ENCODE measurements around the gene STAB2.

STAB2 gene

DNA sequence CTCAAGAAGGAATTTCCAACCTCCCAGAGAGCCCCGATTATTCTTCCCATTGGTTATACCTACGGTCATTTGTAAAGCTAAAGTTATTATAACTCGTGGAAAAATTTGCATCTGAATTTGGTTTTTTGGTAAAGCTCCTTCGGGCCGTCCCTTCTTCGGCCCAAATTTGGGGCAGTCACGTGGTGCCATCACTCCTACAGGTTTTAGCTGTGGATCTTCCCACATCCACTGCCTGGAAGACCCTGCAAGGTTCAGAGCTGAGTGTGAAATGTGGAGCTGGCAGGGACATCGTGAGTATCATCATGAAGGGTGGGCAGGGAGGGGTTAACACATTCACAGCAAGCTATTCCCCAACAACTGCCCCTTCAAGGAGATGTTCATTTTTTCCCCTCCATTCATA lies 148.2 kb downstream of the STAB2 start:
- TF ChIP-seq, protein P1, sequence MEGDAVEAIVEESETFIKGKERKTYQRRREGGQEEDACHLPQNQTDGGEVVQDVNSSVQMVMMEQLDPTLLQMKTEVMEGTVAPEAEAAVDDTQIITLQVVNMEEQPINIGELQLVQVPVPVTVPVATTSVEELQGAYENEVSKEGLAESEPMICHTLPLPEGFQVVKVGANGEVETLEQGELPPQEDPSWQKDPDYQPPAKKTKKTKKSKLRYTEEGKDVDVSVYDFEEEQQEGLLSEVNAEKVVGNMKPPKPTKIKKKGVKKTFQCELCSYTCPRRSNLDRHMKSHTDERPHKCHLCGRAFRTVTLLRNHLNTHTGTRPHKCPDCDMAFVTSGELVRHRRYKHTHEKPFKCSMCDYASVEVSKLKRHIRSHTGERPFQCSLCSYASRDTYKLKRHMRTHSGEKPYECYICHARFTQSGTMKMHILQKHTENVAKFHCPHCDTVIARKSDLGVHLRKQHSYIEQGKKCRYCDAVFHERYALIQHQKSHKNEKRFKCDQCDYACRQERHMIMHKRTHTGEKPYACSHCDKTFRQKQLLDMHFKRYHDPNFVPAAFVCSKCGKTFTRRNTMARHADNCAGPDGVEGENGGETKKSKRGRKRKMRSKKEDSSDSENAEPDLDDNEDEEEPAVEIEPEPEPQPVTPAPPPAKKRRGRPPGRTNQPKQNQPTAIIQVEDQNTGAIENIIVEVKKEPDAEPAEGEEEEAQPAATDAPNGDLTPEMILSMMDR (IDR thresholded peaks at IDR 0.05): no peak
- no peak overlapping the region for H3K27ac ChIP-seq

DNA sequence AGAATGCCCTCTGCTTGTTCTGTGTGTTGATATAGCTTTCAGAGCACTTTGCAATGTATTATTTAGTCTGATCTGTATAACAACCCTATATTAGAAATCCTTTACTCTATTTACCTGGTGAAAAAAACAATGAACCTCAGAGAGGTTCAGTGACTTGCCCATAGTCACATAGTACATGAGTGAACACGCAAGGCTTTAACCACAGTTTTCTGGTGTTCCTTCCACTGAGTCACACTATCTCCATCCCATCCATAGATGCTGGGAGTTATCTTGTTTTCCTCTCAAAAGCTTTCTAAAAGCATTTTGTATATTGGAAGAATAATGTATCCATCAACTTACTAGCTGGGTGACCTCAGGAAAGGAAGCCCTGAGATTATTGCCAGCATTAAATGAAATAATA lies 149.5 kb downstream of the STAB2 start:
- H3K27ac ChIP-seq: no peak overlapping the region
- TF ChIP-seq, protein P1 (IDR thresholded peaks at IDR 0.05): no peak

DNA sequence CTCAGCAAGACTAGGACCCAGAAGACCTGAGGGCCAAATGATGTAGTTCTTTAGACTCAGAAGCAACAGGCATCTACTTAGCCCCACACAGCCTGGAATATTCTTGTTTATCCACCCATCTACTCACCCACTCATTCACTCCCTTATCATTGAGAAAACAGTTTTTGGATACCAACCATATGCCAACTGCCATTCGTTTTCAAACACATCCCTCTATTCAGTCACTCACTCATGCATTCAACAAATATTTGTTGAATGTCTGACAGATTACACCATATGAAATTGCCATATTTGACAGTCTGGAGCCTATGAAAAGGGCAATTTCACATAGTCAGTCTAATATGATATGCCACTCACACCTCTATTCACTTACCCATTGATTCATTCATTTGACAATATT lies 150.8 kb downstream of the STAB2 start:
- H3K27ac ChIP-seq: no peak overlapping the region
- TF ChIP-seq, protein P1 (IDR thresholded peaks at IDR 0.05): no peak
- TF ChIP-seq ZFX (IDR thresholded peaks at IDR 0.05; ENCODE audit: borderline replicate concordance): no peak

DNA sequence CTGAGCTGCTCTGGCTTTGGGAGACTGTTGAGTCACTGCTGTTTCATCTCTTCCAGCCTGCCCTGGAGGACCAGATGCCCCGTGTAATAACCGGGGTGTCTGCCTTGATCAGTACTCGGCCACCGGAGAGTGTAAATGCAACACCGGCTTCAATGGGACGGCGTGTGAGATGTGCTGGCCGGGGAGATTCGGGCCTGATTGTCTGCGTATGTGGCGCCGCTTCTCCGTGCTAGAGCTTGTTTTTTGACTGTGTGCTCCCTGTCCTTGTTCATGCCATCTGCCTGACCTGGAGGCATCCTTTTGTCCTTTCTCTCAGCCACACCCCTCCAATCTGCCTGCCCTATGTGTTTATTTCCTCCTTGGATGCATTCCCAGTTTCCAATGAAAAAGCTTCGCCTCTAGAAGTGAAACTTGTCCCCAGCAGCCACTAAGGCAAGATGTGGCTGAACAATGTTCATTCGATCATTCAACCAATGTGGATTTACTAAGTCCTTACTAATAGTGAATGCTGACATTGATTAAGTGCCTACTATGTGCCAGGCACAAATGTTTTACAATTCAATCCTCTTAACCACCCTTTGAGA lies 155.4 kb downstream of the STAB2 start:
- H3K27ac ChIP-seq: no peak overlapping the region
- TF ChIP-seq ZFX (IDR thresholded peaks at IDR 0.05; ENCODE audit: borderline replicate concordance): no peak
- TF ChIP-seq, protein P1 (IDR thresholded peaks at IDR 0.05): no peak

DNA sequence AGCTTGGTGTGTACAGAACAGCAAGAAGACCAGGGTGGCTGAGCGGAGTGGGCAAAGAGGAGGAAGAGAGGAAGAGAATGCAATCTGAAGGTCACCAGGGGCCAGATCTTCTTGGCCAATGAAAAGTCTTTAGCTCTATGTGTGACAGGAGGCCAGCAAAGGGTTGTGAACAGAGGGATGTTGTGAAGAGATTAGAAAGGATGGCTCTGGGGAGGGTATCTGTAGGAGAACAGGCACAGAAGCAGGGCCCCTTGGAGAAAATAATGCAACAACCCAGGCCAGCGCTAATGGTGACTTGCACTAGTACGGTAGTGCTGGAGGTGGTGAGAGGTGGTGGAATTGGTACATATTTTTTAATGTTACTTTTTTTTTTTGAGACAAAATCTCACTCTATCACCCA lies 156.7 kb downstream of the STAB2 start:
- H3K27ac ChIP-seq: no peak overlapping the region
- no peak for TF ChIP-seq ZFX (IDR thresholded peaks at IDR 0.05; ENCODE audit: borderline replicate concordance)
- TF ChIP-seq, protein P1 (IDR thresholded peaks at IDR 0.05): no peak

DNA sequence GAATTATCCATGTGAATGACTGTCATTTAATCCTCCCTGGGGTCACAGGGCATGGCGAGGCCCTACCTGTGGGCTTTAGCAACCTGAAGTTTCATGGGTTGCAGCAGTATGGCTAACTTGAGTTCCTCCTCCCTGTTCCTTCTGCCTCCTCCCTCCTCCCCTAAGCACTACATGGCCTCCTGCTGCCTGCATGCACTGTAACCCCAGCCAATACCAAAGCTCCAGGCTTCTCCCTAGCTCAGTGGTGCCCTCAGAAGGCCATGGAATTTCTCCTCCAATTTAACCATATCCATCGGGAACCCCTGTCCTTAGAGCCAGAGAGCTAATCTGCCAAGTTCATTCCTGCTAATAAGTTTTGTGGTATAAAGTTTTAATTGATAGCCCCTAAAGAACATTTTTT lies 158.9 kb downstream of the STAB2 start:
- H3K27ac ChIP-seq: no peak overlapping the region
- TF ChIP-seq ZFX (IDR thresholded peaks at IDR 0.05; ENCODE audit: borderline replicate concordance): no peak
- TF ChIP-seq, protein P1 (IDR thresholded peaks at IDR 0.05): peak; percentile 14; the same call in 1 of the 2 replicates

DNA sequence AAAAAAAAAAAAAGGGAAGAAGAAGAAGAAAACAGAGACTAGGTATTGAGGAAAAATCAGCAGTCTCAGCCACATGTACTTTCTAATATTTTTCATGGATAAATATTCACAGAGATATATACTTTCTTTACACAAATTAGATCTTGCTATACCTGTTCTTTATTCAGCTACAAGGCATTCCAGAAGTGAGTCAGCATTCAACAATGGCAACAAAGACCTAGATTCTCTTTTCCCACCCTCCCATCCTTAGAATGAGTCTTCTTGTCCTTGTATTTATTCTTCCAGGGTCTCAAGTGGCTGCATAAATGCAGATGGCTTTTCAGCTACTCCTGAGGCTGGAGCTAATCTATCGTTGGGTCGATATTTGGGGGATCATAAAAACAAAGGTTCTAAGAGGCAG lies 160.9 kb downstream of the STAB2 start:
- TF ChIP-seq, protein P1 (IDR thresholded peaks at IDR 0.05): no peak
- no peak for TF ChIP-seq ZFX (IDR thresholded peaks at IDR 0.05; ENCODE audit: borderline replicate concordance)

More for the DNA sequence above, 160.9 kb downstream of the STAB2 start:
- no peak overlapping the region for H3K27ac ChIP-seq
